SU-DHL-6 (cell line): Measurements from ENCODE around the gene GASK1B.

ENCODE experiments used
- H2AFZ ChIP-seq: fragments of 200-600 bp; sonication (generic); 2 replicates; pipeline ENCODE4 v1.6.1; 2014; ENCODE audit warnings: low read depth, mild to moderate bottlenecking, moderate library complexity, mixed read lengths, antibody characterized with exemption, low read length; ENCODE audit not compliant: severe bottlenecking
- H3F3A ChIP-seq: fragments of 200-600 bp; shearing (Covaris generic); 2 replicates; pipeline ENCODE4 v1.6.0; 2016; ENCODE audit warnings: antibody characterized with exemption, mild to moderate bottlenecking; ENCODE audit not compliant: insufficient read depth
- H3K27ac ChIP-seq: fragments of 200-600 bp; sonication (generic); 2 replicates; pipeline ENCODE4 v1.5.1; 2016; ENCODE audit warnings: low read depth, mild to moderate bottlenecking, low read length, moderate library complexity, mixed read lengths
- H3K27me3 ChIP-seq: fragments of 200-600 bp; sonication (generic), shearing (Covaris generic); 2 replicates; pipeline ENCODE4 v1.6.0; 2014; ENCODE audit warnings: mild to moderate bottlenecking, low read length
- H3K36me3 ChIP-seq: fragments of 200-600 bp; sonication (generic); 2 replicates; pipeline ENCODE4 v1.6.1; 2014; ENCODE audit warnings: mild to moderate bottlenecking, low read length, mixed read lengths
- H3K4me2 ChIP-seq: fragments of 300-600, 200-600 bp; shearing (Covaris generic), sonication (generic); 2 replicates; pipeline ENCODE4 v1.6.0; 2014; ENCODE audit warnings: low read length, low read depth, mild to moderate bottlenecking; ENCODE audit not compliant: poor library complexity, severe bottlenecking
- H3K4me3 ChIP-seq: fragments of 200-600 bp; sonication (generic); 2 replicates; pipeline ENCODE4 v1.5.1; 2014; ENCODE audit warnings: antibody characterized with exemption, low read length, mild to moderate bottlenecking, mixed read lengths; ENCODE audit not compliant: insufficient read depth, poor library complexity, severe bottlenecking
- H3K79me2 ChIP-seq: fragments of 200-600 bp; sonication (generic); 2 replicates; pipeline ENCODE4 v1.6.1; 2014; ENCODE audit warnings: mild to moderate bottlenecking, low read length, moderate library complexity; ENCODE audit not compliant: insufficient read depth
- H3K9ac ChIP-seq: fragments of 200-600 bp; sonication (generic); 2 replicates; pipeline ENCODE4 v1.7.0; 2014; ENCODE audit warnings: mild to moderate bottlenecking, low read length
- H3K9me2 ChIP-seq: fragments of 200-600 bp; sonication (generic); replicated peaks from 2 replicates; pipeline ENCODE4 v1.6.1; 2014; ENCODE audit warnings: low read length; ENCODE audit not compliant: insufficient read depth
- H3K9me3 ChIP-seq: fragments of 200-600 bp; sonication (generic); 2 replicates; pipeline ENCODE4 v1.6.1; 2014; ENCODE audit warnings: low read length, mixed read lengths; ENCODE audit not compliant: insufficient read depth
- H4K20me1 ChIP-seq: fragments of 200-600 bp; sonication (generic); 2 replicates; pipeline ENCODE4 v1.6.1; 2014; ENCODE audit warnings: low read depth, mild to moderate bottlenecking, antibody characterized with exemption, low read length, moderate library complexity, mixed read lengths
- EZH2phosphoT487 ChIP-seq: fragments of 200-600 bp; sonication (generic), shearing (Covaris generic); conservative IDR thresholded peaks from 2 replicates; pipeline ENCODE4 v1.6.1; 2018; ENCODE audit warnings: mild to moderate bottlenecking, antibody characterized with exemption, low read length, moderate library complexity, mixed read lengths
- TF ChIP-seq, protein P1 (sequence below): fragments of 200-600 bp; sonication (generic); IDR thresholded peaks from one replicate; pipeline ENCODE4 v1.5.1; 2017; ENCODE audit warnings: antibody characterized with exemption, mild to moderate bottlenecking, low read length, moderate library complexity; ENCODE audit not compliant: insufficient read depth, poor library complexity, severe bottlenecking

Gene GASK1B

GRCh38 chr4:158193171-158193749 is 20.4 kb upstream of the GASK1B start:
- H3K36me3 ChIP-seq: no peaks in the 10 kb centered on the region
- H3K4me2 ChIP-seq: no peak overlapping the region
- no peak overlapping the region for H3K9ac ChIP-seq
- H2AFZ ChIP-seq: no peak overlapping the region
- H3K9me2 ChIP-seq: no peaks in the 10 kb centered on the region
- no peaks in the 10 kb centered on the region for H3K27me3 ChIP-seq
- H3K27ac ChIP-seq: no peak overlapping the region
- no peak overlapping the region for H3K4me3 ChIP-seq
- no peaks in the 10 kb centered on the region for H3F3A ChIP-seq
- H4K20me1 ChIP-seq: no peaks in the 10 kb centered on the region
- no peak for TF ChIP-seq EZH2phosphoT487
- TF ChIP-seq, protein P1, sequence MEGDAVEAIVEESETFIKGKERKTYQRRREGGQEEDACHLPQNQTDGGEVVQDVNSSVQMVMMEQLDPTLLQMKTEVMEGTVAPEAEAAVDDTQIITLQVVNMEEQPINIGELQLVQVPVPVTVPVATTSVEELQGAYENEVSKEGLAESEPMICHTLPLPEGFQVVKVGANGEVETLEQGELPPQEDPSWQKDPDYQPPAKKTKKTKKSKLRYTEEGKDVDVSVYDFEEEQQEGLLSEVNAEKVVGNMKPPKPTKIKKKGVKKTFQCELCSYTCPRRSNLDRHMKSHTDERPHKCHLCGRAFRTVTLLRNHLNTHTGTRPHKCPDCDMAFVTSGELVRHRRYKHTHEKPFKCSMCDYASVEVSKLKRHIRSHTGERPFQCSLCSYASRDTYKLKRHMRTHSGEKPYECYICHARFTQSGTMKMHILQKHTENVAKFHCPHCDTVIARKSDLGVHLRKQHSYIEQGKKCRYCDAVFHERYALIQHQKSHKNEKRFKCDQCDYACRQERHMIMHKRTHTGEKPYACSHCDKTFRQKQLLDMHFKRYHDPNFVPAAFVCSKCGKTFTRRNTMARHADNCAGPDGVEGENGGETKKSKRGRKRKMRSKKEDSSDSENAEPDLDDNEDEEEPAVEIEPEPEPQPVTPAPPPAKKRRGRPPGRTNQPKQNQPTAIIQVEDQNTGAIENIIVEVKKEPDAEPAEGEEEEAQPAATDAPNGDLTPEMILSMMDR: no peak
- H3K9me3 ChIP-seq: no peaks in the 10 kb centered on the region
- no peaks in the 10 kb centered on the region for H3K79me2 ChIP-seq

- no peak overlapping the region for H3K27ac ChIP-seq
- no peaks in the 10 kb centered on the region for H3K36me3 ChIP-seq
- no peak for TF ChIP-seq EZH2phosphoT487
- TF ChIP-seq, protein P1: no peak
- no peaks in the 10 kb centered on the region for H3F3A ChIP-seq
- no peak overlapping the region for H3K4me3 ChIP-seq
- no peak overlapping the region for H3K4me2 ChIP-seq
- no peaks in the 10 kb centered on the region for H3K27me3 ChIP-seq
- H4K20me1 ChIP-seq: no peaks in the 10 kb centered on the region
- no peaks in the 10 kb centered on the region for H3K79me2 ChIP-seq
- H3K9me3 ChIP-seq: no peaks in the 10 kb centered on the region
- no peaks in the 10 kb centered on the region for H3K9me2 ChIP-seq
- H2AFZ ChIP-seq: no peak overlapping the region
- H3K9ac ChIP-seq: no peak overlapping the region
Observed at GRCh38 chr4:158192439-158193158, 19.8 kb upstream of the GASK1B start.

GRCh38 chr4:158190718-158191117 is 17.9 kb upstream of the GASK1B start:
- H3K4me2 ChIP-seq: no peak overlapping the region
- no peaks in the 10 kb centered on the region for H3K9me3 ChIP-seq
- H3K4me3 ChIP-seq: no peak overlapping the region
- H3K9me2 ChIP-seq: no peaks in the 10 kb centered on the region
- no peaks in the 10 kb centered on the region for H3K36me3 ChIP-seq
- H3F3A ChIP-seq: no peaks in the 10 kb centered on the region
- TF ChIP-seq EZH2phosphoT487: no peak
- TF ChIP-seq, protein P1: no peak
- no peak overlapping the region for H3K27ac ChIP-seq
- no peaks in the 10 kb centered on the region for H4K20me1 ChIP-seq
- H3K79me2 ChIP-seq: no peaks in the 10 kb centered on the region
- H3K9ac ChIP-seq: no peak overlapping the region
- H3K27me3 ChIP-seq: no peaks in the 10 kb centered on the region
- H2AFZ ChIP-seq: no peak overlapping the region
